GM18868 (cell line): ENCODE measurements around the gene FBLIM1.

Experiments used
- ATAC-seq: cut with Tn5 transposase; IDR thresholded peaks from one replicate; pipeline ENCODE4 v1.9.1; 2021; ENCODE audit warnings: mild to moderate bottlenecking, moderate library complexity; ENCODE audit not compliant: unreplicated experiment

FBLIM1 gene, protein sequence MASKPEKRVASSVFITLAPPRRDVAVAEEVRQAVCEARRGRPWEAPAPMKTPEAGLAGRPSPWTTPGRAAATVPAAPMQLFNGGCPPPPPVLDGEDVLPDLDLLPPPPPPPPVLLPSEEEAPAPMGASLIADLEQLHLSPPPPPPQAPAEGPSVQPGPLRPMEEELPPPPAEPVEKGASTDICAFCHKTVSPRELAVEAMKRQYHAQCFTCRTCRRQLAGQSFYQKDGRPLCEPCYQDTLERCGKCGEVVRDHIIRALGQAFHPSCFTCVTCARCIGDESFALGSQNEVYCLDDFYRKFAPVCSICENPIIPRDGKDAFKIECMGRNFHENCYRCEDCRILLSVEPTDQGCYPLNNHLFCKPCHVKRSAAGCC

DNA sequence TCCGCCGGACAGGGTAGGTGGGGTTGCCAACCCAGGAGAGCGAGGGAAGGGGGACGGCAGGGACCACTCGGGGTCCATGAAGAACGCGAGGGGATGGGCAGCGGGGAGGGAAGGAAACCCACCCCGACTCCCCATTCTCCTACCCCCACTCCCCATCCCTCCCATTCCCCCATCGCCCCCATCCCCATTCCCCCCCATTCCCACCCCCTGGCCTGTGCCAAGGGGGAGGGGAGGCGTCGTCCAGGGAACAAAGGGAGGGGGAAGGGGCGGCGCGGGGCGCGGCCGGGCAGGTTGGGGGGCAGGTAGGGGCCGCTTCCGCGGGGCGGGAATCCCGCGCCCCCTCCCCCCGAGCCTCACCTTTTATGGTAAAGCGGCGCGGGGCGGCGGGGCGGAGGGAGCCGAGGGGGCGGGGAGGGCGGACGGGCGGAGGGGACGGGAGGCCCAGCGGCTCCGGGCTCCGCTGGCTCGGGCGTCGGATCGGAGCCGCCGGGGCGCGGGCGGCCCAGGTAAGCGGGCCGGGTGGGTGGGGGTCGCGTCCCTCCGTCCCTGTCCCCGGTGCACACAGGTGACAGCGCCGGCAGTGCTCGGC, at the start of gene FBLIM1:
Gene FBLIM1 (plus strand): TSS at position 453 of the 589 bp plus-strand sequence. CDS start 6,189 bp downstream, outside the sequence.
- ATAC-seq: no peak

DNA sequence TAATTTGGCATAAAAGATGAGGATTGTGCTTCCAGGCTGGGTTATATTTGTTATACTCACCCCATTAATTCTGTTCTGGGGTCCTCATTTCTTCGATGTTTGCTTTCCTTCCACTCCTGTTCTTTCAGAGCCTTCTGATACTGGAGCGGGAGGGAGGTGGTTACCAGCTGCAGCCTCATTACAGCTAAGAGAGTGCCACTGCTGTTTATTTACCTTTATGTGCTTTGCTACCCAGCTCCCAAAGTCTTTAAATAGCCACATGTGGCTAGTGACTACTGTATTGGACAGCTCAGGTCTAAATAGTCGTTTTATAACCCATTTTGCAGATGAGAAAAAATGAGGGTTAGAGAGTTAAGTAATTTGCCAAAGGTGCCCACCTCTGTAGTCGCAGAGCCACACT, 49.4 kb upstream of the FBLIM1 start:
- ATAC-seq: no peak

DNA sequence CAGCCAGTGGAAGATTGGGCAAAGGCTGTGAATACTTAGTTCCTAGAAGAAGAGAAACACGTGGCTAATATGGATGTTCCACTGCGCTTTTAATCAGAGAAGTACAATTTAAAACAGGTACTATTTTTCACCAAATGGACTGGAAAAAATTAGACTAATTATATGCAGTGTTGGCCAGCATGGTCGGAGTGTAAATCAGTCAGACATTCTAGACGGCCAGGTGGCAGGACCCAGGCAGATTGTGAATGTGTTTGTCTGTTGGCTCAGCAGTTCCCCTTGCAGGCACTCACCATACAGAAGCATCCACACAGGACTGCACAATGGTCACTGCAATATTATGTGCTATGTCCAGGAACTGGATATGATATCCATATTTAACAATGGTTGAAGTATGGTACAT, 46.4 kb upstream of the FBLIM1 start:
- ATAC-seq: no peak

DNA sequence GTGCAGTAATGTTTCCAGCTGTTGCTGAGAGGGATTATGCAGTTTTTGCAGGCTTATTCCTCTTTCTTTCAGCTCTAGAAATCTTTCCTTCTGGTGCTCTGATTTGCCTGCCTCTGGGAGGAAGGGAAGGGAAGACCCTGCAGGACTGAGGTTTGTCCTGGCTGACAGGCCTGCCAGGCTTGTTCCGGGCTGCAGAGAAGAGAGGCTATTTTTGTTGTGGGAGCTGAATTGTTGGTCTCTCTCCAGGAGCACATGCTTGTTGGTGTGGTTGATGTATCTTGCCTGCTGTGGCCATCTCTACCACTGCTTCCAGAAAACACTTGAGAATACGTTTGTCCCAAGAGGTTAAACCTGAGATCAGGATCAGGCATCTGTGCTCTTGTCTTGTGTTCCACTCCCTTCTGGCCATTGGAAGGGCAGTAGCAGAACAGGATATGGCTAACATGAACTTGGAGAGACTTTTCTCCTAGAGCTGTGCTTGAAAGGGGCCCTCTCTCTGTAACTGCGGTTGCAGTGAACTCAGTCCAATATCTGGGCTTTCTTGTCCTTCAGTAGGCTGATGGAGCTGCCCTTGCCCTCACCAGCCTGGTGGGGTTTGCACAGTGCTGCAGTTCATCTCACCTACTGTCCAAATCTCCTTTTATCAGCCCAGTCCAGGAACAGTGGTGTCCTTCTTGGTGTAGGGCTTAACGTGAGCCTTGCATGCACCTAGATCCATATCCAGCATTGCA, 44.0 kb upstream of the FBLIM1 start:
- ATAC-seq: no peak

DNA sequence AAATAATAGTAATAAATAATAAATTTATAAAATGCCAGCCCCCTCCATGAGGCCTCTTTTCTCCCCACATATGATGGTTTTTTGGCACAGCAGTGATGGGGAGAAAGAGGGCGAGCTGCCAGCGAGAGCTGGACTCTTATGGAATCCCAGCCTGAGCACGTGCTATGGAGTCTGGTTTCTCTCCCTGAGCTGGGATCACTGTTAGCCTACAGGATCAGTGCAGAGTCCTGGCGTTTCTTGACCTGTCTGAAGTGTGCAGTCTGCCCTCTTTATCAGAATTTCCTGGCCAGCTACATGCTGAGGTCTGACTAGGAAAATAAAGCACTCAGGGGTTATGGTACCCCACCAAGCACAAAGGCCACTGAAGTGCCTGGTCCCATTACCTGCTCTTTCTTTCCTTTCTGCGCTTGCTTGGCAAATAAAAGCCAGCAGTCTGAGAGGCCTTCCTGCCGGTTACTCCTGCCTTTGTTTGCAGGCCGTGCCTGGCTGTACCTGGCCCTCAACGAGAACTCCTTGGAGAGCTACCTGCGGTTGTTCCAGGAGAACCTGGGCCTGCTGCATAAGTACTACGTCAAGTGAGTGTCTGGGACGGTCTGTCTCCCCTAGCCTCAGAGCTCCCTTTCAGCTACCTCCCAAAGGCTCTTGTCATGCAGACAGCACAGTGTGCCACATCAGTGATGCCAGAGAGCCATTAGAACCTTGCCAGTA, 41.0 kb upstream of the FBLIM1 start:
- no peak for ATAC-seq

DNA sequence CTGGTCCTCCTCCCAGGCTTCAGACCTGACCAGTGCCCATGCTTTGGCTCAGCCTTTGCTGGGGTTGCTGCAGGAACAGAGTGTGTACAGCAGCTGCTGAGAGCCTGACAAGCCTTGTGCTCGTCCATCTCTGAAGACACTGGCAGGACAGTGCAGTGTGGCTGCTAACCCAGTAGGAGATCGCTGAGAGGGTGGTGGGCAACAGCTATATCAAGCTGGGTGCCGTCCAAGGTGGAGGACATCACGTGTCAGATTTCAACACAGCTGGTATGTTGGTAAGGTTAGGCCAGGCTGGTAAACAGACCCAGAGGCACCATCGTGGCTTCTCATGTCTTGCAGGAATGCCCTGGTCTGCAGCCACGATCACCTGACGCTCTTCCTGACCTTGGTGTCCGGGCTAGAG, 40.4 kb upstream of the FBLIM1 start:
- no peak for ATAC-seq

DNA sequence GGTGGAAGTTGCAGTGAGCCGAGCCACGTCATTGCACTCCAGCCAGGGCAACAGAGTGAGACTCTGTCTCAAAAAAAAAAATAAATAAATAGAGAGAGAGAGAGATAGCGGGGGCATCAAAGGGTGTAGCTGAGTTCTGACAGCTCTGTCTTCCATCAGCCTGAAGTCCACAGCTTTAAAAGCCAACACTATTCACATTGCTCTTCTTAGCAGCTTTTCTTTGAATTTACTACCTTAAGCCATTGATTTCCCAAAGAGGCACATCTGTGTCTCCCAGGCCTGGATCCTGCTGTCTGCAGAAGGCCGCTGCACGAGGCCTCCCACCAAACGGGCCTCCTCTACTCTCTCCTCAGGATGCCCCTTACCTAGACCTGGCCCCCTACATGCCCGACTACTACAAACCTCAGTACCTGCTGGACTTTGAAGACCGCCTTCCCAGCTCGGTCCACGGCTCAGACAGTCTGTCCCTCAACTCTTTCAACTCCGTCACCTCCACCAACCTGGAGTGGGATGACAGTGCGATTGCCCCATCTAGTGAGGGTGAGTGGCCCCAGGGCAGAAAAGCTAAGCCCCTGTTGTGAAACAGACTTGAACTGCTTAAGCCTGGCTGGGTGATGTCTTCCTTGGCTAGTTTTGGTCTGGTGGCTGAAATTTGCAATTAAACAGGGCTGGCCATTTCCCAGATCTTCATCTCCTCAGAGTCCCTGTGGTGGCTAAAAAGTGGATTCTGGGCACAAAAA, 39.0 kb upstream of the FBLIM1 start:
- no peak for ATAC-seq

DNA sequence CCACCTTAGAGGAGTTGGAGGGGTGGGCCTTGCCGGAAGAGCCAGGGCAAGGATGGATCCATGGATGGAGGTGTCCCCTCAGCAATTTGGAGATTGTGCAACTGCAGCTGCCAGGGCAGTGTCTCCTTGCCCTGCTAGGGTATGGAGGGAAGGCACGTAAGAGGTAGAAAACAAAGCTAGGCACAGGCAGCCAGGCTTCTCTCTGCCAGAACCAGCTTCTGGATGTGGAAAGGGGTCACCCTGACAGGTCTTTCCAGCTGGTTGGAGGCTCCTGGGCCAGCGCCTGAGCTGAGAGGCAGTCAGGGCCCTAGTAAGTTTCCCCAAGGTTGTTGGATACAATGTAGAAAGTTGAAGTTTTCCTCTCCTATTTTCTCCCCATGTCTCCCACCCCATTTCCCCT, 37.7 kb upstream of the FBLIM1 start:
- ATAC-seq: no peak

DNA sequence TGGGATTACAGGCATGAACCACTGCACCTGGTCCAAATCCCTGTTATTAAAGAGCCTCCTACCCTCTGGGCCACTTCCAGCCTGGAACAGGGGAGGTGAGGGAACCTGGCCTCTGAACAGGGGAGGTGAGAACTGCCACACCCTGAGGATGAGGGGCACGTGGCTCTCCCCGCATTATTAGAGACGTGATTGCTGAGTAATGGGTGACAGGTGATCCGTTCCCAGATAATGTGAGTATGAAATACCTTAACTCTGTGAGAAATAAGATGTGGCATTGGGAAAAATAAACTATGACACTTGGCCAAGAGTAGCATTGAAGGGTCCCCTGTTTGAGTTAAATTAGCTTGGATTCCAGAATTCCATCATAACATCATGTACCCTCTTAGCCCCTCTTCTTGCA, 36.2 kb upstream of the FBLIM1 start:
- ATAC-seq: no peak

DNA sequence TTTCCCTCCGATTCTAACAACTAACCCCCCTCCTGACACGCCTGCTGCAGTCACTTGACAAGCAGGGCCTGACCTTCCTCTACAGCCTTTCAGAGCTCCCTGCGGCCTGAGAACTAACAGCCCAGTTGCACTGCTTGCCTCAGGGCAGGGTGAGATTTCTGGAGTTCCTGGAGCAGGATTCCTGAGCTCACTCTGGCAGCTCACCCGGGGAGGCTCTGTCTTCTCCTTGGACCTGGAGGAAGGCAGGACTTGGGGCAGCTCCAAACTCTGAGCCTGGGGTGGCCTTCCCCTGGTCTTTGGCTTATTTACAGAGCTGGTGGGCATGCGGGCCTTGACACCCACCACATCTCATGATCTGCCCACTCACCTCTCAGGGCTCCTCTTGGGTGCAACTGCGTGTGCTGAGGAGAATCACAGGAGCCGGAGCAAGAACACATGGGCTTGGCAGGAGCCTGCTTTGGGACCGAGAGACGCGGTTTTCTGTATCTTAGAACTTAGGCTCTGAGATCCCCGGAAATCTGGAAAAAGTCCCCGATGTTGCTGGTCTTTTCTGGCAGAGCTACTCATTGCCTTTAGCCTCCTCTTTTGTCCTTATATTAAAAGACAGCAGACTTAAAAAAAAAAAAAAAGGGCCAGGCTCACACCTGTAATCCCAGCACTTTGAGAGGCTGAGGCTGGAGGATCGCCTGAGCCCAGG, 35.6 kb upstream of the FBLIM1 start:
- ATAC-seq: no peak

DNA sequence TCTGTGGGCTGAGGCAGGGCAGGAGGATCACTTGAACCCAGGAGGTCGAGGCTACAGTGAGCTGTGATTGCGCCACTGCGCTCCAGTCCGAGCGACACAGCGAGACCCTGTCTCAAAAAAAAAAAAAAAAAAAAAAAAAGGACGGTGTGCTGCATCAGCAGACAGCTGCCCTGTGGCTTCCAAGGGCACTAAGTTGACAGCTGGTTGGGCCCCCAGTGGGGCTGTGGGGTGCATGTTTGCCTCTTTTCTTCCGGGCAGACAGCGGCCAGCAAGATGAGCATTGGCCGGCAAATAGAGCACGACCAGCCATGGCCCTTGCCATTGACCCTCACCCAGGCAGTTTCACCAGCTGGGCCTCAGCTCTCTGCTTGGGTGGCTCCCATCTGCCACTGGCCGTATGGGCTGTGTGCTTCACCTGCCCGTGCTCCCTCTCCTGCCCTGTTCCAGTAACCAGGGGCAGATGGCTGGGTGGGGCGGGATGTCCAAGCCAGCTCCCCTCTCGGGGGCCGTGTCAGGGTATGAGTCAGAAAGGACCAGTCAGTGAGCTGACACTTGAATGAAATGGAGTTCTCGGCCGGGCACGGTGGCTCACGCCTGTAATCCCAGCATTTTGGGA, 34.9 kb upstream of the FBLIM1 start:
- ATAC-seq: no peak

DNA sequence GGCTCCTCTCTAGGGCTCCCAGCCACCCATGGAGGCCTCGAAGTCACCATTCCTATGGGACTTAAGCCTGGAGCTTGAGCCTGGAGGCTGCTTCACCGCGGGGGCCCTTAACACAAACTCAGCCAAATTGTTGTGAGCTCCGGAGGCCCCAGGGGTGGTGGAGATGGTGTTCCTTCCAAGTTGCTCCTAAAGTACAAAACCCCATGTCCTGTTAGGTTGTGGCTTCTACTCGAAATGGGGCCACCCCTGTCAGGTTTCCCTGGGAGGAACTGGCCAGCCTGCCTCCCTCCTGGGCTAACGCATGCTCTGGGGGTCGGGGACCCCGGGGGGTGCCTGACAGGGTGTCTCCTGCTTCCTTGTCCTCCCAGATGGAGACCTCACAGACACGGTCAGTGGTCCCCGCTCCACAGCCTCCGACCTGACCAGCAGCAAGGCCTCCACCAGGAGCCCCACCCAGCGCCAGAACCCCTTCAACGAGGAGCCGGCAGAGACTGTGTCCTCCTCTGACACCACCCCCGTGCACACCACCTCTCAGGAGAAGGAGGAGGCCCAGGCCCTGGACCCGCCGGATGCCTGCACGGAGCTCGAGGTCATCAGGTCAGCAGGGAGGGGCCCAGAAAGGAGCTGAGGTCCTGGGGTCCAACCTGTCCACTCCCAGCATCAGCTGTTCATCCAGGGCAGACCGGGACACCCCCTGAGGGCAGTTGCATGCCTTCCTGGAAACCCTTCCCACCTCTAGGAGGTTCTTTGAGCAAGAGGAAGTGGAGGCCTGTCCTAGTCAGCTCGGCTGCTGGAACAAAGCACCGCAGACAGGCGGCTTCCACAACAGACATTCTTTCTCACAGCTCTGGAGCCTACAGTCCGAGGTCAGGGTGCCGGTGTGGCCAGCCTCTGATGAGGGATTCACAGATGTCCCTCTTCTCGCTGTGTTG, 33.4 kb upstream of the FBLIM1 start:
- ATAC-seq: no peak

DNA sequence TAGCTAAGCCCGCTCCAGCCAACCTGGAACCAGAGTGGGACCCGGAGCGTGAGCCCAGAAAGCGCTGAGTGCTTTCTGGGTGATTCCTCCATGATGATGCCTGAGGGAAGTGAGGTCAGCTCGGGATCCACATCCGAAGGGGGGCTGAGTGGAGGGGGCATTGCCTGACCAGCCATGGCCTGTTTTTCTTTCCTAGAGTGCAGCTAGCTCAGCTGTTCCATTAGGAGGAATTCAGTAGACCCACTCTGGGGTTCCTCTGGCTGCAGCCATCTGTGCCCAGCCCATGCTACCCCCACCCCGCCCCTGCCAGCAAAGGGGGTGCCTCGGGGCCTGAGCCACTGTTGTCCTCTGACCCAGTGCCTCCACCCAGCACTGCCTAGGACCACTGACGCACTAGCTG, 32.1 kb upstream of the FBLIM1 start:
- no peak for ATAC-seq

DNA sequence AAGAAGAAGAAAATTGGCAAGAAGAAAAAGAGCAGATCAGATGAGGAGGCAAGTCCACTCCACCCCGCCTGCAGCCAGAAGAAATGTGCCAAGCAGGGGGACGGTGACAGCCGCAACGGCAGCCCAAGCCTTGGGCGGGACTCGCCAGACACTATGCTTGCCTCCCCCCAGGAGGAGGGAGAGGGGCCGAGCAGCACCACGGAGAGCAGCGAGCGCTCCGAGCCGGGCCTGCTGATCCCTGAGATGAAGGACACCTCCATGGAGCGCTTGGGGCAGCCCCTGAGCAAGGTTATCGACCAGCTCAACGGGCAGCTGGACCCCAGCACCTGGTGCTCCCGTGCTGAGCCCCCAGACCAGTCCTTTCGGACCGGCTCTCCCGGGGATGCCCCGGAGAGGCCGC, 31.6 kb upstream of the FBLIM1 start:
- no peak for ATAC-seq

DNA sequence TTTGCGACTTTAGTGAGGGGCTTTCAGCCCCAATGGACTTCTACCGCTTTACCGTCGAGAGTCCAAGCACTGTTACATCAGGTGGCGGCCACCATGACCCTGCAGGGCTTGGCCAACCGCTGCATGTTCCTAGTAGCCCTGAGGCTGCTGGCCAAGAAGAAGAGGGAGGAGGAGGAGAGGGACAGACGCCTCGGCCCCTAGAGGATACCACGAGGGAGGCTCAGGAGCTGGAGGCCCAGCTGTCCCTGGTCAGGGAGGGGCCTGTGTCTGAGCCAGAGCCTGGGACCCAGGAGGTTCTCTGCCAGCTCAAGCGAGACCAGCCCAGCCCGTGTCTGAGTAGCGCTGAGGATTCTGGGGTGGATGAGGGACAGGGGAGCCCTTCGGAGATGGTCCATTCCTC, 31.2 kb upstream of the FBLIM1 start:
- no peak for ATAC-seq

DNA sequence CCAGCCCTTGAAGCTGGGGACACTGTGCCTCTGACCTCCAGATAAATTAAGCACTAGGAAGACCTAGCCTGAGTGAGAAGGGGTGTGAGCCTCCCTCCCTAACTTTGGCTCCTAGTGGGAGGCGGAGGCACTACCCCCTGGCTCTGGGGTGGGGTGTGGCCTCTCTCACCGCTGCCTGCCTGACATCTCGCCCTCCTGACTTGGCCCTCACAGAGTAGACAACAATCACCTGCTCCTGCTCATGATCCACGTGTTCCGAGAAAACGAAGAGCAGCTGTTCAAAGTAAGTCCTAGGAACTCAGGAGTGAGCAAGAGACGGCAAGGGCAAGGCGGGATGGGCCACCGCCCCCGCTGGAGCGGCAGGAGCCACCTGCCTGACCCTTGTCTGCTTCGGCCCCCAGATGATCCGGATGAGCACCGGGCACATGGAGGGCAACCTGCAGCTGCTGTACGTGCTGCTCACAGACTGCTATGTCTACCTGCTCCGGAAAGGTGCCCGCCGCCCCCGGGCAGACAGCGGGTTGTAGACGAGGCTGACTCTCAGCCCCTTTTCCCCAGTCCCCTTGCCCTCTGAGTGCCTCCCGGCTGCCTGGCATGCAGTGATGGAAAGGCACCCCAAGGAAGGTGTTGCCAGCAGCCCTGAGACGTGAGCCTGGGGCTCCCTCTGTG, 30.6 kb upstream of the FBLIM1 start:
- no peak for ATAC-seq

DNA sequence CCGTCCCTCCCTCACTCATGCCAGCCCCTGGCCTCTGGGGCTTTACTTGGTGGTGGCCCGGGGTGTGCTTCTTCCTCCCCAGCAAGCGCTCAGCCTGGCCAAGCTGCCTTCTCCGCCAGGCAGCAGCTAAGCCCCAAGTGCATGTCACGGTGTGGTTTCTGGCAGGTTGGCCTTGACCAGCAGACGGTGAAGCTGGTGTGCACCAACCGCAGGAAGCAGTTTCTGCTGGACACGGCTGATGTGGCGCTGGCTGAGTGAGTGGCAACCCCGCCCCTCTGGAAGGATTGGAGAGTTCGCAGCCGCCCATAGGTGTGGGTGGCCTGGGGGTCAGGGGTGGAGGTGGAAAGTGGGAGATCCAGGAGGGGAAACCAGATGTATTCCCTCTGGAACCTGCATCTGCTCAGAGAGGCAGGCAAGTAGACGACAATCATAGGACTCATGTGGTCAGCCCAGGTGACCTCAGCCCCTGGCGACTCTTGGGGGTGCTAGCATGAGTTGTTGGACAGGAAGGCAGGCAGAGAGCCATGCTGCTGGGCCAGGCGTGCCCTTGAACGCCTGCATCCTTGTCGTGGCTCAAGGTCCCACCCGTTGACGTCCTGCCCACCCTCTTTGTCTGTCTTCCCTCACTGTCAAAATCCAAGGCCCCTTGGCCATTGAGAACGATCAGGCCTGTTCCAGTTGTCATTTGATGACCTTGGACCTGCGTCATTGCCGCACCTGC, 29.5 kb upstream of the FBLIM1 start:
- ATAC-seq: no peak
